ENCODE data around the gene CFAP45.
"Not testable (repeated sequence)": the region's sequence is repeated elsewhere in the genome, so short reads cannot be mapped to it uniquely, and the experiment has no call there.

Gene CFAP45

DNA sequence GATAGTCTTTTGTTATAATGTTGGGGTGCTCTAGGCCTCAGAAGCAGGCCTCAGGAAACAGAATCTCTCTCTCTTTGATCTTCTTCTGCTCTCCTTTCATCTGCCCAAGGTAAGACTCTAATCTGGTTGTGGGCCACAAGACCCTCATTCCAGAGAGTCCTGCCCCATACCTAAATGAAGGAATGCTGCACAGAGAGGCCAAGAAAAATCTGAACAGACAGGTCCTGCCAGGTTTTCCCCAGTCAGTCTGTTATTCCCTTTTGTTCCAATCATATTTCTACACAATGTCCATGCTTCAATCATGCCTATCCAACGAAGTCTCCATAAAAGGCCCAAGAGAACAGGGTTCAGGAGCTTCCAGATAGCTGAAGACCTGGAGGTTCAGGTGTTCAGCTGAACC is 7.0 kb upstream of the CFAP45 start:
- DNase-seq (ENCODE audit: low read depth, low spot score) = no peak

DNA sequence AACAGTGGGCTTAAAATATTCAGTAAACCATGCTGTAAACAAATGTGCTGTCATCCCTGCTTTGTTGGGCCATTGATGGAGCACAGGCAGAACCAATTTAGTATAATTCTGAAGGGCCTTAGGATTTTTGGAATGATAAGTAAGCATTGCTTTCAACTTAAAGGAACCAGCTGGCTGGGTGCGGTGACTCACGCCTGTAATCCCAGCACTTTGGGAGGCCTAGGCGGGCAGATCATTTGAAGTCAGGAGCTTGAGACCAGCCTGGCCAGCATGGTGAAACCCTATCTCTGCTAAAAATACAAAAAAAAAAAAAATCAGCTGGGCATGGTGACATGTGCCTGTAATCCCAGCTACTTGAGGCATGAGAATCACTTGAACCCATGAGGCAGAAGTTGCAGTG is 4.1 kb upstream of the CFAP45 start:
- DNase-seq (ENCODE audit: low read depth, low spot score) = not testable (repeated sequence)

DNA sequence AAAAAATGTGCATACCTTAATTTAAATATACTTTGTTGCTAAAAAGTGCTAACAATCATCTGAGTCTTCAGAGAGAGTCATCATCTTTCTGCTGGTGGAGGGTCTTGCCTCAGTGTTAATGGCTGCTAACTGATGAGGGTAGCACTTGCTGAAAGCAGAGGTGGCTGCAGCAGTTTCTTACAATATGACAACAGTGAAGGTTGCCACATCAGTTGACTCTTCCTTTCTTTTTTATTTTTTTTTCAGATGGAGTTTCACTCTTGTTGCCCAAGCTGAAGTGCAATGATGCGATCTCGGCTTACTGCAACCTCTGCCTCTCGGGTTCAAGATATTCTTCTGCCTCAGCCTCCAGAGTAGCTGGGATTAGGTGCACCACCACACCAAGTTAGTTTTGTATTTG is 2.6 kb upstream of the CFAP45 start:
- DNase-seq (ENCODE audit: low read depth, low spot score) = no peak

DNA sequence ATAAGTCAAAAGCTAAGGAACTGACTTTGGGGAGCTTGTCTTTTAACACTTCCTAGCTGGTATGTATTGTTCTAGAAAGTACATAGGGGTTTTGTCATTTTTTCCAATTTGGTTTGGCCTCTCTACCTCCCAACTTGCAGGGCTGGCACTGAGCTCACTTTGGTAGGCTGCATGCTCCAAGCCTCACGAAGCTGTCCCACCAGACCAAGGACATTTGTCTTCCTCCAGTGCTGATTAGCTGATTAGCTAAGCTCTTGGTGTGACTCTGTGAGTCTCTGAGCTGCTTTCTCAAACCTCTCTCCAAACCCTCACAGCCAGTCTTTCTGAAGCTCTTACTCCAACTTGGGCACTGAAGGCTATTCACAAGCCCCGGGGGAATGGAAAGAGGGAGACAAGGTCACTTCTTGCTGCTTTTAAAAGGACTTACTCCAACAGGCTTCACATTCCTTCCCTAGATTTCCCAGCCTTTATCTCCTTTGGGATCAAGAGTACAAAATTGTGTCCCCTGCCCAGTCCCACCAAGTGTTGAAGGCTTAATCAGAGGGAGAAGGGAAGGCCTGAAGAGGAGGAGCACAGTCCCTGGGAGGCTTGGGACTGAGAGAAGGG is 893 bp upstream of the CFAP45 start:
- no peak for DNase-seq (ENCODE audit: low read depth, low spot score)

DNA sequence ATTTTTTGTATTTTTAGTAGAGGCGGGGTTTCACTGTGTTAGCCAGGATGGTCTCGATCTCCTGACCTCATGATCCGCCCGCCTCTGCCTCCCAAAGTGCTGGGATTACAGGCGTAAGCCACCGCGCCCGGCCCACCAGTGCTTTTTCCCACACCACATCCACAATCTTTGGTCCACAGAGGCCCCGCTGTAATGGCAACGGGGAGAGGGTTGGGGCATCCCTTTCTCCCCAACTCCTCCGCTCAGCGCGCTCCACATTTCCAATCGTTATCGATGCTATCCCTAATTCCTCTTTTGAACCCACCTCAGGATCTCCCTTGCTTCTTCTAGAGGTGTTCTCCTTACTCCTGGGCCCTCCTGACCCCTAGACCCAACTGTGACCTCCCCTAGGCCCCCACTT is 331 bp downstream of the CFAP45 start:
- not testable (repeated sequence) for DNase-seq (ENCODE audit: low read depth, low spot score)

DNA sequence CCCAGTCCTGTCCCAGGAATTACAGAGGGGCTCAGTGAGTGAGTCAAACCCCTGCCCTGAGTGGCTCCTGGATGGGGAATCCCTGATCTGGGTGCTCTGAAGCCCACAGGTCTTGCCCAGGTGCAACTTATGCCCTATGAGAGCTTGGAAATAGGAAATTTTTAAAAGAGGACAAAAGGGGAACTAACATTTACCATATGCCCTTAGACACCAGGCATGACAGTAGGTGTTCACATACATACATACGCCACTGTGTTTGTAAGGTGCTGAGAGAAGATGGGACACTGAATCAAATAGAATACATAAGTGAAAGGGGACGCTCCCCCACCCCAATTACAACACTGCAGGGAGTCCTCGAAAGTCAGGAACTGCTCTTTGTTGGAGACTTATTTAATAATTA is 1.4 kb downstream of the CFAP45 start:
- no peak for DNase-seq (ENCODE audit: low read depth, low spot score)

DNA sequence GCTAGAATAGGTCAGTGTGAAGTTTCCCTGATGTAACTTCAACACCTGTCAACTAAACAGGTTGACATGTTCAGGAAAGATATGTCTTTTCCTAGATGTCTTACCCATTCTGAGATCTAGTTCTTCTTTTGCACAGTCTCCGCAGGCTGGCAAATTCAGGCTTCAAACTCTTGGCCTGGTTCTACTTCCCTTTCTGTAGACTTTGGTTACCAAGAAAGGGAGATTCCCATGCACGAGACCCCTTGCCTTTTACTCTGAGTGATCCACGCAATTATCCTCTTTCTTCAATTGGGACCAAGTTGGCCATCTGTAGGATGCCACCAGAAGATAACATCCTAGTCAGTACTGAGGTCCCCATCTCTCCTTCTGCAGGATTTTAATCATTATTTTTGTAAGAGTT is 2.0 kb downstream of the CFAP45 start:
- no peak for DNase-seq (ENCODE audit: low read depth, low spot score)

DNA sequence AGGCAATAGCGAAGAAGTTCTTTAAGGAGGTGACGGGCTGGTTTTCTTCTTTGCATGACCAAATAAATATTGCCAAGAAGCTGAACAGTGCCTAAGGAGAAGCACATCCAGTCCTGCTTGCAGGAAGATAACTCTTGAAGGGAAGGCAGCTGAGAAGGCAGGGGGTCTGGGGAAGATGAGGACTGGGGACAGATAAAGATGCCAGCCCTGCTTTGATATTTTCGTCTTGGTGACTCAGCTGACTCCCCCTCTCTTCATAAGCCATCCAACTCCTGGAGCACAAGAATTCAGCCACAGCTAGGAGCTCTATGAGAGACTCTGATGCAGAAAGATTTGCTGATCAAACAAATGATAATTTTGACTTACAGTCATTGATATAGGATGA is 3.4 kb downstream of the CFAP45 start:
- DNase-seq (ENCODE audit: low read depth, low spot score) = no peak

DNA sequence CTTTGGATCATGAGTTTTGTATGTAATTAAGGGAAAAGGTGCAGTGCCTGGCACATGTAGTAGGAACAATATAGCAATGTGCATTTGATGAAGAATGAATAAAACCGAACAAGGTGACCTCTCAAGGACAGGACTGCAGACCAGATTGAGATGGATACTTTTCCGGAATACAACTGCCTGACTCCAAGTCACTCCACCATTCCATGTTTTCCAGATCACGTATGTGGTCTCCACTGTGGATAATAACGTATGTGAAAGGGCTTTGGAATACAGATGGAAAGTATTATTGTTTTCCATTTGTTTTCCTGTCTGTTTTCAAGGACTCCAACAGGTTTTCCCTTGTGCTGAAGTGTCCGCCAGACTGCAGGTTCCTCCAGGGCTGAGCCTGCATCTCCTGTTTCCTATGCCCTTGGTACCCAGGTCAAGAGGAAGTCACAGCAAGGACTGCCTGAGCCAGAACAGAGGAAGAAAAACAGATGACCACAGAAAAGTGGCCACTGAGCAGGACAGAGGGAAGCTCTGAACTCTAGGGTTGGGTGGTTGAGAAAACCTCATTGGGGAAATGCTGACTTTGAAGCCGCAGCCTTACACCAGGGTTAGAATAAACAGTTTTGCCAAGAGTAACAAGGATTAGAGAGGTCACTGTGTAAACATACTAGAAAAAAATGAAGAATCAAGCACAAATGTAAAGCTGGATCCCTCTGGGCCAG is 4.0 kb downstream of the CFAP45 start:
- DNase-seq (ENCODE audit: low read depth, low spot score) = no peak

DNA sequence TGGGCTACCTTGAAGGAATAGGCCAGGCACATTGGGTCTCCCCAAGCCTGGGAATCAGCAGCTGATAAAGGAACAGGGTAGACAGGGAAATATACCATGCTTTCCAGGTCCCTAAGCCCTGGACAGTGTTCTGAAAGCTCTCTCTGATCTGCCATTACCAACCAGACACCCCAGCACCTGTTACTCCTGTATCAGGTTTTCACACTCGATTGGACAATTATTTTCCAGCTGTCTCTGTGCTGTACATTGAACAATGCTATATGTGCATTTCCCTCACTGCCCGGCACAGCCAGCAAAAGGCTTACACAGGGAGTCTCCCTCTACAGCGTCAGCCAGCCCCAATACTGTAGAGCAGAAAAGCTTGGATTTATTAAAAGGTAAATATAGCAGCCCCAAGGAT is 4.7 kb downstream of the CFAP45 start:
- DNase-seq (ENCODE audit: low read depth, low spot score) = no peak

DNA sequence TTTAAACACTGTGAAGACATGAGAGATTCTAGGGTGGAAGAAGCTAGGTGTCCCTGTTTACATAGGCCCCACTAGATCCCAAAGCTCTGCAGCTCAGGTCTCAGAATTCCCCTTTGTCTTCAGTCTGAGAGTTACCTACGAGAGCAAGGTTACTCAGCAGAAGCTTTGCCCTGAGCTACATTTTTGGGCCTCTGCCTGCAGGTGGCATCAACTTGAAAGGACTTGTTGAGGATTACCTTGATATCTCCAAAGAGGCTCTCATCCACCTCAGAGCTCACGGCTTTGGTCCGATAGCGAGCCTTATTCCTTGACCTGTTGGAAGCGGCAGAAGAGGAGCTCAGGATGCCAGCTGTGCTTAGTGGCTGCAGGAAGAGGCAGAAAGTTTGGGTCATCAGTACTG is 7.0 kb downstream of the CFAP45 start:
- no peak for DNase-seq (ENCODE audit: low read depth, low spot score)

DNA sequence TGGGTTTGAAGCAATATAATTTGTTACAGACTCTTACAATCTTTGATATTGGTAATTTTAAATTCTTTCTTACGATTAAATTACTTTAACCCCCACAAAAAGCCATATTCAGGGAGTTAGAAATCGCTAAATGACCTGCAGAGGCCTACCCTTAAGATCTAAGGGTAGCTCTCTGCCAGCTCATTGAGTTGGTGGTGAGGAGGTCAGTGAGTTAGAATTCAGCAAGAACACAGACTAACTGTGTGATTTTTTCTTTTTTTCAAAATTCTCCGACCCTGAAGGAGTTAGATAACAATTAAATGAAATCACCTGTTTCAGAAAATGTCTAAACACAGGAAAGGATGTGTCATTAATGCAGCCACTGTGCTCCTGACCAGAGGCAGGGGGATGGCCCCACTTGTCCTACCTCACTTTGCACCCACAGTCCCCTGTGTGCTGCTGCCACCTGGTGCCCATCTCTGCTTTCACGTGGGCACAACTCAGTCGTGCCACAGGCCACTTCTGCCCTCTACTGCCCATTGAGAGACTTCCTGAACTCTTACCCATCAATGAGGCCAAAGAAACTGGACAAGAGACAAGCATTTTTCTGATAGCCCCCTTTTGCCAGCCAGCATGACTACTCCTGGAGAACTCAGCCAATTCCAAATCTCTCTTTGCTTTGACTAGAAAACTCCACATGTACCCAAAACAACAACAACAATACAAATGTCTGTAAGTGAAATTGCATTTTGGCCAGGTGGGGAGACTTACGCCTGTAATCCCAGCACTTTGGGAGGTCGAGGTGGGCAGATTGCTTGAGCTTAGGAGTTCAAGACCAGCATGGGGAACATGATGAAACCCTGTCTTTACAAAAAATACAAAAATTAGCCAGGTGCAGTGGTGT is 8.4 kb downstream of the CFAP45 start:
- no peak for DNase-seq (ENCODE audit: low read depth, low spot score)

DNA sequence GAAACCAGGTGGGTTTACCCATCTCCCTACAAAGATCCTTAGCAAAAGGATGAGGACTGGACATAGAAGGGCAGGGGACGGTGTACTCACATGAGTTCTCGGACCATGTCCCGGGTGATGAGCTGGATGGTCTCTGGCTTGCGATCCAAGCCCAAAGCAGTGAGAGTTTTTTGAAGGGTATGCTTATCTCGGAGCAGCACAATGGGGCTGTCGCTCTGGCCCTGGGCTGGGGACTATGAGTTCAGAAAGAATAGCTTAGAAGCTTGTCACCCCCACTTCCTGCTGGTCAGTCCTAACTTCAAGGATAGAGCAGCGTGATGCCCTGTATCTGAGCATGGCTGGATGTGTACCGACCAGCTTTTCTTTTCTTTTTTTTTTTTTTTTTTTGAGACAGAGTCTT is 9.6 kb downstream of the CFAP45 start:
- no peak for DNase-seq (ENCODE audit: low read depth, low spot score)

DNA sequence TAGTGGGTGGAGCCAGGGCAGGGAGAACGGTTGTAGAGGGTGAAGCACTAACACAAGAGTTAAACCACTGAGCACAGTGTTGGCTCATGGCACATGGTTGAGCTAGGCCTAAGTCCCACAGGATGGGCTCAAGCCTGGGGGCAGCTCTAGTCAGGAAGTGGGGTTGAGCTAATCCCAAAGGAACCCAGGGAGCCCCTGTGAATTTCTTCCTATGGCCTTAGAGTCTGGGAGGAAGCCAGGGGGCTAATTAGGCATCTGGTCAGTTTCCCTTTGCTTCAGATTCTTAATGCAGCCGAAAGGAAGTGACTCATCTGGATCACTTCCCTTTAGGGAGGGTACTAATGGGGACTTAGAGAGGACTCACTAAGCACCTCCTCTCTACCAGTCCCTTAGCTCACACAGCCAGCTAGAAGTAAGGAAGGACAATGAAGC is 10.1 kb downstream of the CFAP45 start:
- DNase-seq (ENCODE audit: low read depth, low spot score) = no peak

DNA sequence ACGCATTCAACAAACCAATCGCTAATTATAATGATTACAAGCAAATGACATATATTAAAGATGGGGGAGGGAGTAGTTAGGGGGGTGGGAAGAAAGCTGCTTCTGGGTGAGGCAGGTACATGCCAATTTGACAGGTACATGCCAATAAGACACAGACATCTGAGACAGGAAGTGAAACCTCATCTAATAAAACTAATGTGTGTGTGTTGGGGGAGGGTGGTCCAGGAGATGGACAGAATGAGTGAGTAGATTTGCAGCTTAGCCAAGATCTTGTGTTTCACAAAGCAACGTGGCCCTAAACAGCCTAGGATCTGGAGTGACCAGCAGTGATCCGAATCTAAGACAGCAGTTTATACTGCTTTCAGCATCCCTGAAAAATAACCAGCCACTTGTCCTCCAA is 10.8 kb downstream of the CFAP45 start:
- DNase-seq (ENCODE audit: low read depth, low spot score) = no peak

DNA sequence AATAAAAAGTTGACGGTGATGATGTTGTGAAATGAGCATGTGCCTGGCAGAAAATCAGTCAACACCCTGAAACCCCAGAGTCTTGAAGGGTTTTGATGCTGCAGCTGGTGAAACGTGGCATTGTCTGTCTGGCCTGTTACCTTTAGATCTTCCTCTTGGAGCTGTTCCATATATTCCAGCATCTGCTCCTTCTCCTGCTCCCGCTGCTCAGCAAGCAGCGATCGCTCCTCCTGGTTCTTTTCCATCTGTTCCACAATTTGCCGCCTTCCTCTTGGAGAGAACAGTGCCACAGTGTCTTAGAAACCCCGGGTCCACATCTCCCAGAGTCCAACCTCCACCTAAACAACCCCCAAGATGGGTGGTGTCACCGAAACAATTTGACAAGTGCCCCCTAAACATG is 15.7 kb downstream of the CFAP45 start:
- no peak for DNase-seq (ENCODE audit: low read depth, low spot score)

DNA sequence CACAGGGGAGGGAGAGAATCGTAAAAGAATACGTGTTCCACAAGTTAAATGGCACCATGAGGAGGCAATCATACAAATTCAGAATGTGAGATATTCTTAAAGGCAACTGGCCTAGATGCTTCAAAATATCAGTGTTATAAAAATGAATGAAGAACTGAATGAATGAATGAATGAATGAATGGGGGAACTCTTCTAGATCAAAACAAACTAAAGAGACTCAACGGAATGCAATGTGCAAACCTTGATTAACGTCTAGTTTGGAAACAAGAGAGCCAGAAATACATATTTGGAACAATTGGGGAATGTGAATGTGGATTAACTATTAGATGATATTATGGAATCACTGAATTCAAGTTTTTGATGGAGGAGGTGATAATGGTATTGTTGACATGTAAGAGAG is 16.8 kb downstream of the CFAP45 start:
- no peak for DNase-seq (ENCODE audit: low read depth, low spot score)

DNA sequence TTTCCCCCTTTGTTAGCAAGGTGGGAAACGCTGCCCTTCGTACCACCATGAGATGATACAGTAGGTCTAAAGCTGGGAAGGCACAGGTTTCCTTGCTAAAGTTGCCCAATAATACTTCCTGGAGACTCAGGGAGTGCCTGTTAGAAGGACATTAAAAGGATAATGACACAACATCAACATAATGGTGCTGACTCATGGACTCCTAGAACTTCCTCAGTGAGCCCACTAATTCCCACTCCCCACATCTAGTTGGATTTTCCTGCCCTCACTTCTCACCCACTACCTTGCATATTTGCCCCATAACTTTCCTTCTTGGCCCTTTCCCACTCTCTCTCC is 17.5 kb downstream of the CFAP45 start:
- DNase-seq (ENCODE audit: low read depth, low spot score) = no peak

DNA sequence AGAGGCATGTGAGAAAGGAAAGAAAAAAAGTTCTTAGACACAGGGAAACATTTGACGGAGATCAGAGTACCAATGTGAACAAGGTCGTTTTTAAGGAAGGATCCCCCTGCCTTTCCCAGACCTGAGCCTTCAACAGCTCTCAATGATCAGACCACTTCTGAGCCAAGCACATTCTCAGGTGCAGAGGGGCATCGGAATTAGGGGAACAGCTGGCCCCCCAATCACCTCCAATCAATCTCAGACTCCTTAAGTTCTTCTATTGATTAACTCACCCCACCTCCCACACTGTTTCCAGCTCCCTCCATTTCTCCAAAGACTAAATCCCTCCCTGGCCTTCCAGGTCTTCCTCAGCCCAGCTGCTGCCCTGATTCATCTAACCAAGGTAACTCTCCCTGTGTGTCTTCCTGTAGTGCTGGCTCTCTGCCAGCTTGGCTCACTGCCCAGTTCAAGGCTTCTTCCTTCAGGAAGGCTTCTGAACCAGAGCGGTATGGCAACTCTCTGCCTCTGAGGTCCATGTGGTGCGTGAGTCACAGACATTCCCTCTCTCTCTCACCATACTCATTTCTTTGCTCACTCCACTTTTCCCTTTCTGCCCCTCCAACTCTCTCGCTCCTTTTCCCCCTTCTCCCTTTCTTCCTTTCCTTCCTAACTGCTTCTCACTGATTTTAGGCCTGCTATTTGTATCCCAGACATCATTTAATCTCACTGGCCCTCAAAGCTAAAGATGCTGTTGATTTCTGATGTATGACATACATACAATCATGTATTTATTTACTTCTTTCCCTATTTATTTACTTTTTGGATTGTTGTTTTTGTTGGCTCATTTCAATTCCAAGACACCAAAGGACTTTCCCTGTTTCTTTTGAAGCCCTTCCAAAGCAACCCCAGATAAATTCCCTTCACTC is 18.1 kb downstream of the CFAP45 start:
- DNase-seq (ENCODE audit: low read depth, low spot score) = no peak

DNA sequence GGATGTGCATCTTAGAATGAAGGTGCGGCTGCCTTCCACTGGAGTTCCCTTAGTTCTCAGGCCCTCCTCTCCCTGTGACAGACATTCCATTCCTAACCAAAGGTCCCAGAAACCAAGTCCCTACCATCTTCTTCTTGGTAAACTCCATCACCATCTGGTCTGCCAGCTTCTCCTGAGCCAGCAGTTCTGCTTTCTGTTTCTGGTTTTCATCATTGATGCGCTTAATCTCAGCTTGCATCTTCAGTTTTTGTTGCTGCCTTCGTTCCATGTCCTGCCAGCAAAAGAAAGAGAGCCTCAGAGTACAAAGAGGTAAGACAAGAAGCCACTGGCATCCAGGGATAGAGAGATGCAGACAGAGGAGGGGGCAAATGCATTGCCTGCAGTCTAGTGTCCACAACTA is 19.5 kb downstream of the CFAP45 start:
- DNase-seq (ENCODE audit: low read depth, low spot score) = no peak

DNA sequence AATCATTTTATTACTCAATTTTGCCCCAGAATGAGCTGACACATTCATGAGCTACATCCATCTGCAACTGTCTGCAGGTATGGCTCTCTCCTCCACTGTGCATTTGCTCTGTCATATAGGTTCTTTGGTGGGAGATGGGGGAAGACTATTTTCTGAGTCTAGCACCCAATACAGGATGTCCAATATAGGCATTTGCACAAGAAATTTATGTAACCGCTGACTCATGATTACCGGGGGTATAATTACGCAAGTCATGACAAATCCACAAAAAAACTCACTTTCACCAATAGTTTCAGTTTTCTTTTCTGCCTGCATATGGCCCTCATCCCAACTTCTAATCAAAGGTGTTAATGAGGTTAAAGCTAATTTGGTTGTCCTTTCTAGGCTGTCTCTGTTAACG is 20.0 kb downstream of the CFAP45 start:
- no peak for DNase-seq (ENCODE audit: low read depth, low spot score)

DNA sequence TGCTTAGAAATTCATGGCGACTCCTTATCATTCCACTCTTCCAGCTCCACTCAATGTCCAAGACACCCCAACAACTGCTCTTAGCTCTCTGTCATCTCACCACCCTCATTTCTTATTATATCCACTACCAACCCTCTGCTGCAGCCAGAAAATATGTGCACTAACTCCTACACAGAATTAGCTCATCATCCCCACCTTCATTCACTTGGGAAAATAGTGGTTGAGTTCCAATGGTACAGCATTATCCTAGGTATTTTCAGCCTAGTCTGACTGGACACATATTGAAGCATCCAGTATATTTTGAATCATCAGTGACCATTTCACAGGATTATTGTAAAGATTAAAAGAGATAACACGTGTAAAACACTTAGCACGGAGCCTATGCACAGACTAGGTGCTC is 20.8 kb downstream of the CFAP45 start:
- no peak for DNase-seq (ENCODE audit: low read depth, low spot score)
